Osteocyte (in vitro differentiated cells): ENCODE measurements around the gene ACR. TPM values are rescaled to one million over a fixed set of nuclear protein-coding genes. Genes with fewer than 3 reads are reported as not detected.

Experiments
- DNase-seq: peaks from one replicate; pipeline ENCODE4 v3.0.0; 2021; ENCODE audit warnings: mixed read lengths; ENCODE audit not compliant: unreplicated experiment; ENCODE audit errors: extremely low spot score
- H3K27ac Mint-ChIP-seq: one replicate; pipeline ENCODE4 v1.8.0; 2021; ENCODE audit warnings: mild to moderate bottlenecking, mixed read lengths; ENCODE audit not compliant: unreplicated experiment
- H3K27me3 Mint-ChIP-seq: one replicate; pipeline ENCODE4 v1.8.0; 2021; ENCODE audit warnings: mixed read lengths; ENCODE audit not compliant: unreplicated experiment
- H3K36me3 Mint-ChIP-seq: one replicate; pipeline ENCODE4 v1.8.0; 2021; ENCODE audit warnings: mixed read lengths; ENCODE audit not compliant: unreplicated experiment
- H3K4me1 Mint-ChIP-seq: one replicate; pipeline ENCODE4 v1.8.0; 2021; ENCODE audit warnings: mixed read lengths; ENCODE audit not compliant: unreplicated experiment
- H3K4me3 Mint-ChIP-seq: one replicate; pipeline ENCODE4 v1.8.0; 2021; ENCODE audit warnings: mild to moderate bottlenecking, moderate library complexity, mixed read lengths; ENCODE audit not compliant: unreplicated experiment
- H3K9me3 Mint-ChIP-seq: one replicate; pipeline ENCODE4 v1.8.0; 2021; ENCODE audit warnings: mixed read lengths; ENCODE audit not compliant: unreplicated experiment
- CTCF ChIP-seq: fragments of 200-600 bp; sonication (generic); IDR thresholded peaks from 2 replicates; pipeline ENCODE4 v1.5.0; 2021; ENCODE audit warnings: antibody characterized with exemption, mild to moderate bottlenecking, moderate library complexity
- total RNA-seq: library from RNA; stranded (reverse); gene quantifications from 2 replicates; pipeline ENCODE4 v1.2.1, GENCODE V29; 2021

ACR gene
- total RNA-seq, 1 donor from 2014 or later = not detected

GRCh38 chr22:50714631-50715179, 23.3 kb upstream of the ACR start:
- no peak overlapping the region for H3K27ac Mint-ChIP-seq
- H3K36me3 Mint-ChIP-seq = no peaks in the 10 kb centered on the region
- no peak for DNase-seq
- no peak for TF ChIP-seq CTCF
- H3K9me3 Mint-ChIP-seq = no peaks in the 10 kb centered on the region
- no peak overlapping the region for H3K4me3 Mint-ChIP-seq
- H3K4me1 Mint-ChIP-seq = peaks cover 4% of the 10 kb centered on the region
- H3K27me3 Mint-ChIP-seq = peaks cover 13% of the 10 kb centered on the region

- DNase-seq = no peak
- Mint-ChIP-seq H3K4me1 (peaks cover 4% of the 10 kb centered on the region), H3K4me3 (no peak overlapping the region), H3K9me3 (no peaks in the 10 kb centered on the region), H3K27me3 (peaks cover 14% of the 10 kb centered on the region), H3K36me3 (no peaks in the 10 kb centered on the region), H3K27ac (no peak overlapping the region)
- TF ChIP-seq CTCF = no peak
These were observed 22.8 kb upstream of the ACR start for GRCh38 chr22:50715250-50715649.

GRCh38 chr22:50715776-50716175, 22.2 kb upstream of the ACR start:
- no peak for DNase-seq
- Mint-ChIP-seq H3K9me3 (no peaks in the 10 kb centered on the region), H3K36me3 (no peaks in the 10 kb centered on the region), H3K4me3 (no peak overlapping the region), H3K27me3 (peaks cover 14% of the 10 kb centered on the region), H3K27ac (no peak overlapping the region), H3K4me1 (peaks cover 2% of the 10 kb centered on the region)
- no peak for TF ChIP-seq CTCF

GRCh38 chr22:50716290-50717024, 21.5 kb upstream of the ACR start:
- peaks cover 14% of the 10 kb centered on the region for H3K27me3 Mint-ChIP-seq
- H3K4me3 Mint-ChIP-seq = no peak overlapping the region
- TF ChIP-seq CTCF = no peak
- DNase-seq = no peak
- no peaks in the 10 kb centered on the region for H3K4me1 Mint-ChIP-seq
- H3K9me3 Mint-ChIP-seq = no peaks in the 10 kb centered on the region
- no peaks in the 10 kb centered on the region for H3K36me3 Mint-ChIP-seq
- no peak overlapping the region for H3K27ac Mint-ChIP-seq

GRCh38 chr22:50717709-50718351, 20.2 kb upstream of the ACR start:
- H3K36me3 Mint-ChIP-seq = no peaks in the 10 kb centered on the region
- DNase-seq = no peak
- H3K4me1 Mint-ChIP-seq = no peaks in the 10 kb centered on the region
- H3K27me3 Mint-ChIP-seq = peaks cover 16% of the 10 kb centered on the region
- H3K4me3 Mint-ChIP-seq = no peak overlapping the region
- no peak for TF ChIP-seq CTCF
- no peak overlapping the region for H3K27ac Mint-ChIP-seq
- no peaks in the 10 kb centered on the region for H3K9me3 Mint-ChIP-seq
